ENCODE data around the gene GMNN. TPM values are rescaled to one million over a fixed set of nuclear protein-coding genes. Genes with fewer than 3 reads are reported as not detected.

GMNN gene
- total and polyA plus RNA-seq, 2 experiments from 2014 or later: 88.2 to 202 TPM

GRCh38 chr6:24832794-24833193 lies 58.1 kb downstream of the GMNN start:
- no peak for TF ChIP-seq ZNF331 (CRISPR knock-in tag; IDR thresholded peaks at IDR 0.05; ENCODE audit: low read depth)
- no peak for TF ChIP-seq JUNB (IDR thresholded peaks at IDR 0.05; ENCODE audit: unreplicated experiment)
- TF ChIP-seq CTCF (conservative IDR thresholded peaks at IDR 0.05; ENCODE audit: low read depth in 2 of 2): no peak
- no peak for TF ChIP-seq REST (IDR thresholded peaks at IDR 0.05; ENCODE audit: unreplicated experiment)
- Histone ChIP-seq H3K79me2 (replicated peaks; ENCODE audit: insufficient read depth) (no peaks in the 10 kb centered on the region), H3K4me2 (no peak overlapping the region), H3K36me3 (ENCODE audit: insufficient read depth) (no peaks in the 10 kb centered on the region), H3K27me3 (ENCODE audit: insufficient read depth) (no peaks in the 10 kb centered on the region), H3K27ac (ENCODE audit: low read depth) (no peak overlapping the region), H3K4me3 (no peak overlapping the region), H3K9me2 (ENCODE audit: insufficient read depth) (peaks cover 6% of the 10 kb centered on the region; the same call in 1 of the 2 replicates), H4K20me1 (replicated peaks; ENCODE audit: insufficient read depth) (no peaks in the 10 kb centered on the region), H2AFZ (no peak overlapping the region), H3F3A (replicated peaks; ENCODE audit: low read depth) (0 out of 2 replicates have a peak, but pooled peaks cover 5% of the 10 kb centered on the region), H3K4me1 (ENCODE audit: insufficient read depth) (peaks cover 13% of the 10 kb centered on the region)
- ATAC-seq (no peak), DNase-seq (ENCODE audit: low spot score) (no peak)
- H3K4me1 Mint-ChIP-seq: peaks cover 20% of the 10 kb centered on the region; the same call in 2 of the 3 replicates
- no peak overlapping the region for H3K4me3 Mint-ChIP-seq
- H3K36me3 Mint-ChIP-seq (ENCODE audit: low read depth): peaks cover 5% of the 10 kb centered on the region; the same call in 2 of the 3 replicates
- H3K27me3 Mint-ChIP-seq (ENCODE audit: insufficient read depth, low read depth, poor library complexity): peaks cover 2% of the 10 kb centered on the region
- no peak overlapping the region; the same call in 1 of the 2 replicates for H3K27ac Mint-ChIP-seq
- H3K9me3 Mint-ChIP-seq: no peaks in the 10 kb centered on the region

- H3K4me3 Mint-ChIP-seq: no peak overlapping the region
- no peak overlapping the region for H3K27ac Mint-ChIP-seq
- no peaks in the 10 kb centered on the region for H3K9me3 Mint-ChIP-seq
- ATAC-seq (no peak), DNase-seq (ENCODE audit: low spot score) (no peak)
- H4K20me1 ChIP-seq (replicated peaks; ENCODE audit: insufficient read depth): no peaks in the 10 kb centered on the region
- no peaks in the 10 kb centered on the region for H3K36me3 ChIP-seq (ENCODE audit: insufficient read depth)
- no peak overlapping the region for H3K27ac ChIP-seq (ENCODE audit: low read depth)
- H2AFZ ChIP-seq: no peak overlapping the region
- peaks cover 13% of the 10 kb centered on the region for H3K4me1 ChIP-seq (ENCODE audit: insufficient read depth)
- H3K36me3 Mint-ChIP-seq (ENCODE audit: low read depth): peaks cover 7% of the 10 kb centered on the region; the same call in 2 of the 3 replicates
- H3K4me1 Mint-ChIP-seq: peaks cover 20% of the 10 kb centered on the region; the same call in 2 of the 3 replicates
- H3K27me3 ChIP-seq (ENCODE audit: insufficient read depth): no peaks in the 10 kb centered on the region
- H3K4me3 ChIP-seq: no peak overlapping the region
- H3F3A ChIP-seq (replicated peaks; ENCODE audit: low read depth): 0 out of 2 replicates have a peak, but pooled peaks cover 5% of the 10 kb centered on the region
- no peak overlapping the region for H3K4me2 ChIP-seq
- peaks cover 6% of the 10 kb centered on the region; the same call in 1 of the 2 replicates for H3K9me2 ChIP-seq (ENCODE audit: insufficient read depth)
- H3K79me2 ChIP-seq (replicated peaks; ENCODE audit: insufficient read depth): no peaks in the 10 kb centered on the region
- no peaks in the 10 kb centered on the region for H3K27me3 Mint-ChIP-seq (ENCODE audit: insufficient read depth, low read depth, poor library complexity)
- TF ChIP-seq ZNF462 (CRISPR knock-in tag; IDR thresholded peaks at IDR 0.05) (no peak), CTCF (conservative IDR thresholded peaks at IDR 0.05; ENCODE audit: low read depth in 2 of 2) (no peak), ZNF114 (CRISPR knock-in tag; IDR thresholded peaks at IDR 0.05) (no peak)
Measured at GRCh38 chr6:24833711-24834386, 59.1 kb downstream of the GMNN start.
